ENCODE measurements around the gene SCN7A.
"Not testable (repeated sequence)": the region's sequence is repeated elsewhere in the genome, so short reads cannot be mapped to it uniquely, and the experiment has no call there.

Gene SCN7A

DNA sequence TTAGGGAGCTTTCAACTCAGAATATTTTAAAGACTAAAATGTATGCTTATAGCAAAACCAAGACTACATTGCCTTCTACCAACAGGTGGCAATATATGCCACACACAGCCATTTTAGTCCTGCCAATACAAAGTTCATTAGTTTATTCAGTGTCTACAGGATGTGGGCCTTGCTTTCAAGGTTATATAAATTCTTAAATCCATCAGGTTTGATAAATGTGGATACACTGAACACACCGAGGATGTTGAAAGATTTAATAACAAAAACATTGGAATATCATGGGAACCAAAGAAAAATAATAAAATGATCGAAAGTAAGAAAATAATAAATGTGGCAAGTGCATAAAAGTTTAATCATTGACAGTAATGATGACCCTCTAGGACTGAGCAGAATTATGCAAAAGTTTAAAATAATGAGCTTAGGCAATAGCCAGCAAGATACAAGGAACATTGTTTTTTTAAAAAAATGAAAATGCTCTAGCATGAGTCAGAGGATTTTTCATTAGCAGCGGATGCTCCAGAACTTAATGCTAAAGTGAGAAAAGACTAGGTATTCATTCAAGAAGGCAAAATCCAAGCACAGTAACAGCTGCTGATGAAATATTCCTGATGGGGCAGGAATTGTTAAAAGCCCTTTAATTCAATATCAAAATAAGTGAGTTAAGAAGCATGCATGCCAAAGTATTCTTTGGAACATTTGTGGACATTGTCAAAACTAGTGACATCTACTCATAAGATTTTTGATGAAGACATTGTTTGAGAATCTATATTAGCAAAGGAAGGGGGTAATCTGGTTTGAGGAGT, 132.5 kb downstream of the SCN7A start:
- DNase-seq (ENCODE audit: extremely low read depth in 1 of 2, low read depth in 1 of 2), result no peak

DNA sequence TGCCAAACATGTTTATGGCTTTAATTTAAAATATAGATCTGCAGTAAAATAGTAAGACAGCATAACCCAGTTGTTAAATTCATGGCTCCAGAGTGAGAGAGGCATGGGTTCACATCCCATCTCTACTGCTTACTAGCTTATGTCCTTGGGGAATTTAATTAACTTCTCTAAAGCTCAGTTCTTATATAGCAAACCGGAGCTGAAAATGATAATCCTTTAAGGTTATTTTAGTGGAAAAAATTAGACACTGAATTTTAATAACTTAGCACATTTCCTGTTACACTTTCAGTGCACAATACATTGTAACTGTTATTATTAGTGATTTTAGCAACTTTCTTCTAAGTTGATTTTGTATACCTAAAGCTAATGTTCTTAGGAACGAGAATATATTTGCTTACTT, 133.1 kb downstream of the SCN7A start:
- no peak for DNase-seq (ENCODE audit: extremely low read depth in 1 of 2, low read depth in 1 of 2)

DNA sequence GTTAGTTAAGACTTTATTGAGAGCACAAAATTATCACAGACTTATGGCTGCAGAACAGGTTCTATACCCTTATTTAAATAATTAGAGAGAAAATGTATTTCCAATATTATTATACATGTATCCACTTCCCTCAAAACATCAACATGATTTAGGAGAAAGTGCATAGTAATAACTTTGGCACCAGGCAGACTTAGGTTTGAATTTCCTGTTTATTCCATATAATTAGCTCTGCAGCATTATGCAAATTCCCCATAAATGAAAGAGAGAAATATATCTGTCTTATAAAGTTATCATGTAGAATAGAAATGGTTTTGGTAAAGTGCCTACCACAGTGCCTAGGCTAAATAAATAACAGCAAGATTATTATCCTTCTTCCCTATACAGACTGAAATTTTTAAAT, 133.6 kb downstream of the SCN7A start:
- DNase-seq (ENCODE audit: extremely low read depth in 1 of 2, low read depth in 1 of 2), result no peak

DNA sequence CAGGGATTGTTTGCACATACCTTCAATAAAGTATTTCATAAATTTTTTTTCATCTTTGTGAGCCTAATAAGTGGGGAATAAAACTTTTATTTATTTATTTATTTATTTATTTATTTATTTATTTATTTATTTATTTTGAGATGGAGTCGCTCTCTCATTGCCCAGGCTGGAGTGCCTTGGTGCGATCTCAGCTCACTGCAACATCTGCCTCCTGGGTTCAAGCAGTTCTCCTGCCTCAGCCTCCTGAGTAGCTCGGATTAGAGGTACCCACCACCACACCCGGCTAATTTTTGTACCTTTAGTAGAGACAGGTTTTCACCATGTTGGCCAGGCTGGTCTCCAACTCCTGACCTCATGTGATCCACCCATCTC, 136.1 kb downstream of the SCN7A start:
- DNase-seq (ENCODE audit: extremely low read depth in 1 of 2, low read depth in 1 of 2), result not testable (repeated sequence)

- DNase-seq (ENCODE audit: extremely low read depth in 1 of 2, low read depth in 1 of 2), result no peak
These were observed 136.7 kb downstream of the SCN7A start for GRCh38 chr2:166357068-166357949.
